ENCODE measurements around the gene CPTP.

DNA sequence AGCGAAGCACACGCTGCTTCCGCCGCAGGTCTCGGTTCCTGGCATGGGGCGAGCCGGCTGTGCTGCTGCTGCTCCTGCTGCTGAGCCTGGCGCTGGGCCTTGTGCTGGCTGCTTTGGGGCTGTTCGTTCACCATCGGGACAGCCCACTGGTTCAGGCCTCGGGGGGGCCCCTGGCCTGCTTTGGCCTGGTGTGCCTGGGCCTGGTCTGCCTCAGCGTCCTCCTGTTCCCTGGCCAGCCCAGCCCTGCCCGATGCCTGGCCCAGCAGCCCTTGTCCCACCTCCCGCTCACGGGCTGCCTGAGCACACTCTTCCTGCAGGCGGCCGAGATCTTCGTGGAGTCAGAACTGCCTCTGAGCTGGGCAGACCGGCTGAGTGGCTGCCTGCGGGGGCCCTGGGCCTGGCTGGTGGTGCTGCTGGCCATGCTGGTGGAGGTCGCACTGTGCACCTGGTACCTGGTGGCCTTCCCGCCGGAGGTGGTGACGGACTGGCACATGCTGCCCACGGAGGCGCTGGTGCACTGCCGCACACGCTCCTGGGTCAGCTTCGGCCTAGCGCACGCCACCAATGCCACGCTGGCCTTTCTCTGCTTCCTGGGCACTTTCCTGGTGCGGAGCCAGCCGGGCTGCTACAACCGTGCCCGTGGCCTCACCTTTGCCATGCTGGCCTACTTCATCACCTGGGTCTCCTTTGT is 9.1 kb downstream of the CPTP start:
- TF ChIP-seq FOXM1 (IDR thresholded peaks at IDR 0.05; ENCODE audit: low read depth, low read length) = no peak
- TF ChIP-seq, protein P1, sequence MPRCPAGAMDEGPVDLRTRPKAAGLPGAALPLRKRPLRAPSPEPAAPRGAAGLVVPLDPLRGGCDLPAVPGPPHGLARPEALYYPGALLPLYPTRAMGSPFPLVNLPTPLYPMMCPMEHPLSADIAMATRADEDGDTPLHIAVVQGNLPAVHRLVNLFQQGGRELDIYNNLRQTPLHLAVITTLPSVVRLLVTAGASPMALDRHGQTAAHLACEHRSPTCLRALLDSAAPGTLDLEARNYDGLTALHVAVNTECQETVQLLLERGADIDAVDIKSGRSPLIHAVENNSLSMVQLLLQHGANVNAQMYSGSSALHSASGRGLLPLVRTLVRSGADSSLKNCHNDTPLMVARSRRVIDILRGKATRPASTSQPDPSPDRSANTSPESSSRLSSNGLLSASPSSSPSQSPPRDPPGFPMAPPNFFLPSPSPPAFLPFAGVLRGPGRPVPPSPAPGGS (IDR thresholded peaks at IDR 0.05; ENCODE audit: borderline replicate concordance, insufficient read depth, low read depth, low read length, poor library complexity, severe bottlenecking) = no peak
- no peak for TF ChIP-seq SUZ12 (IDR thresholded peaks at IDR 0.05; ENCODE audit: unreplicated experiment)
- TF ChIP-seq POLR2AphosphoS2 (IDR thresholded peaks at IDR 0.05; ENCODE audit: low read depth, low read length) = no peak
- TF ChIP-seq, protein P2, sequence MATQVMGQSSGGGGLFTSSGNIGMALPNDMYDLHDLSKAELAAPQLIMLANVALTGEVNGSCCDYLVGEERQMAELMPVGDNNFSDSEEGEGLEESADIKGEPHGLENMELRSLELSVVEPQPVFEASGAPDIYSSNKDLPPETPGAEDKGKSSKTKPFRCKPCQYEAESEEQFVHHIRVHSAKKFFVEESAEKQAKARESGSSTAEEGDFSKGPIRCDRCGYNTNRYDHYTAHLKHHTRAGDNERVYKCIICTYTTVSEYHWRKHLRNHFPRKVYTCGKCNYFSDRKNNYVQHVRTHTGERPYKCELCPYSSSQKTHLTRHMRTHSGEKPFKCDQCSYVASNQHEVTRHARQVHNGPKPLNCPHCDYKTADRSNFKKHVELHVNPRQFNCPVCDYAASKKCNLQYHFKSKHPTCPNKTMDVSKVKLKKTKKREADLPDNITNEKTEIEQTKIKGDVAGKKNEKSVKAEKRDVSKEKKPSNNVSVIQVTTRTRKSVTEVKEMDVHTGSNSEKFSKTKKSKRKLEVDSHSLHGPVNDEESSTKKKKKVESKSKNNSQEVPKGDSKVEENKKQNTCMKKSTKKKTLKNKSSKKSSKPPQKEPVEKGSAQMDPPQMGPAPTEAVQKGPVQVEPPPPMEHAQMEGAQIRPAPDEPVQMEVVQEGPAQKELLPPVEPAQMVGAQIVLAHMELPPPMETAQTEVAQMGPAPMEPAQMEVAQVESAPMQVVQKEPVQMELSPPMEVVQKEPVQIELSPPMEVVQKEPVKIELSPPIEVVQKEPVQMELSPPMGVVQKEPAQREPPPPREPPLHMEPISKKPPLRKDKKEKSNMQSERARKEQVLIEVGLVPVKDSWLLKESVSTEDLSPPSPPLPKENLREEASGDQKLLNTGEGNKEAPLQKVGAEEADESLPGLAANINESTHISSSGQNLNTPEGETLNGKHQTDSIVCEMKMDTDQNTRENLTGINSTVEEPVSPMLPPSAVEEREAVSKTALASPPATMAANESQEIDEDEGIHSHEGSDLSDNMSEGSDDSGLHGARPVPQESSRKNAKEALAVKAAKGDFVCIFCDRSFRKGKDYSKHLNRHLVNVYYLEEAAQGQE (IDR thresholded peaks at IDR 0.05; ENCODE audit: low read depth, low read length) = no peak
- TF ChIP-seq, protein P3, sequence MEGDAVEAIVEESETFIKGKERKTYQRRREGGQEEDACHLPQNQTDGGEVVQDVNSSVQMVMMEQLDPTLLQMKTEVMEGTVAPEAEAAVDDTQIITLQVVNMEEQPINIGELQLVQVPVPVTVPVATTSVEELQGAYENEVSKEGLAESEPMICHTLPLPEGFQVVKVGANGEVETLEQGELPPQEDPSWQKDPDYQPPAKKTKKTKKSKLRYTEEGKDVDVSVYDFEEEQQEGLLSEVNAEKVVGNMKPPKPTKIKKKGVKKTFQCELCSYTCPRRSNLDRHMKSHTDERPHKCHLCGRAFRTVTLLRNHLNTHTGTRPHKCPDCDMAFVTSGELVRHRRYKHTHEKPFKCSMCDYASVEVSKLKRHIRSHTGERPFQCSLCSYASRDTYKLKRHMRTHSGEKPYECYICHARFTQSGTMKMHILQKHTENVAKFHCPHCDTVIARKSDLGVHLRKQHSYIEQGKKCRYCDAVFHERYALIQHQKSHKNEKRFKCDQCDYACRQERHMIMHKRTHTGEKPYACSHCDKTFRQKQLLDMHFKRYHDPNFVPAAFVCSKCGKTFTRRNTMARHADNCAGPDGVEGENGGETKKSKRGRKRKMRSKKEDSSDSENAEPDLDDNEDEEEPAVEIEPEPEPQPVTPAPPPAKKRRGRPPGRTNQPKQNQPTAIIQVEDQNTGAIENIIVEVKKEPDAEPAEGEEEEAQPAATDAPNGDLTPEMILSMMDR (IDR thresholded peaks at IDR 0.05 in 2 of 3, conservative IDR thresholded peaks at IDR 0.05 in 1 of 3; ENCODE audit: control insufficient read depth in 2 of 3, extremely low read depth in 1 of 3, insufficient read depth in 1 of 3, low read depth in 3 of 3, low read length in 3 of 3) = no peak
- TF ChIP-seq TCF7 (IDR thresholded peaks at IDR 0.05; ENCODE audit: borderline replicate concordance) = no peak
- TF ChIP-seq, protein P4, sequence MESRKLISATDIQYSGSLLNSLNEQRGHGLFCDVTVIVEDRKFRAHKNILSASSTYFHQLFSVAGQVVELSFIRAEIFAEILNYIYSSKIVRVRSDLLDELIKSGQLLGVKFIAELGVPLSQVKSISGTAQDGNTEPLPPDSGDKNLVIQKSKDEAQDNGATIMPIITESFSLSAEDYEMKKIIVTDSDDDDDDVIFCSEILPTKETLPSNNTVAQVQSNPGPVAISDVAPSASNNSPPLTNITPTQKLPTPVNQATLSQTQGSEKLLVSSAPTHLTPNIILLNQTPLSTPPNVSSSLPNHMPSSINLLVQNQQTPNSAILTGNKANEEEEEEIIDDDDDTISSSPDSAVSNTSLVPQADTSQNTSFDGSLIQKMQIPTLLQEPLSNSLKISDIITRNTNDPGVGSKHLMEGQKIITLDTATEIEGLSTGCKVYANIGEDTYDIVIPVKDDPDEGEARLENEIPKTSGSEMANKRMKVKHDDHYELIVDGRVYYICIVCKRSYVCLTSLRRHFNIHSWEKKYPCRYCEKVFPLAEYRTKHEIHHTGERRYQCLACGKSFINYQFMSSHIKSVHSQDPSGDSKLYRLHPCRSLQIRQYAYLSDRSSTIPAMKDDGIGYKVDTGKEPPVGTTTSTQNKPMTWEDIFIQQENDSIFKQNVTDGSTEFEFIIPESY (IDR thresholded peaks at IDR 0.05) = no peak
- no peak for TF ChIP-seq TCF12 (IDR thresholded peaks at IDR 0.05; ENCODE audit: low read depth, low read length)
- no peak for TF ChIP-seq POLR2AphosphoS5 (IDR thresholded peaks at IDR 0.05; ENCODE audit: low read length)

Data from GM12878 (cell line).